HEK293T (cell line): Measurements from ENCODE around the gene C19orf25.

Source experiments
- CTCF ChIA-PET: fragments of 350-600 bp; formaldehyde crosslinking; extraction: SDS; loops from one replicate; lab custom pipeline; 2021; ENCODE audit warnings: antibody characterized with exemption, inconsistent platforms; lab: Yijun Ruan, JAX
- POLR2A ChIA-PET: fragments of 350-600 bp; formaldehyde crosslinking; extraction: SDS; loops from one replicate; lab custom pipeline; 2020; ENCODE audit warnings: antibody characterized with exemption, inconsistent platforms; lab: Yijun Ruan, JAX
- DNase-seq: peaks from one replicate; pipeline ENCODE4 v3.0.0; 2012; ENCODE audit warnings: mixed read lengths; ENCODE audit errors: extremely low spot score
- ARNT ChIP-seq: fragments of 450-650 bp; IDR thresholded peaks from 2 replicates; pipeline ENCODE4 v1.6.1; 2017; ENCODE audit warnings: mild to moderate bottlenecking
- BHLHE40 ChIP-seq: fragments of 450-650 bp; IDR thresholded peaks from 2 replicates; pipeline ENCODE4 v1.6.1; 2016; ENCODE audit warnings: mild to moderate bottlenecking, moderate library complexity, borderline replicate concordance
- CTBP1 ChIP-seq: fragments of 450-650 bp; IDR thresholded peaks from 2 replicates; pipeline ENCODE4 v1.6.1; 2016; ENCODE audit warnings: borderline replicate concordance
- ELF4 ChIP-seq: fragments of 450-650 bp; IDR thresholded peaks from 2 replicates; pipeline ENCODE4 v1.6.1; 2017; ENCODE audit warnings: antibody characterized with exemption
- FOXA1 ChIP-seq: fragments of 450-650 bp; IDR thresholded peaks from 2 replicates; pipeline ENCODE4 v1.6.1; 2016; ENCODE audit warnings: mild to moderate bottlenecking
- FOXK2 ChIP-seq: fragments of 450-650 bp; IDR thresholded peaks from 2 replicates; pipeline ENCODE4 v1.6.1; 2016; ENCODE audit warnings: mild to moderate bottlenecking
- FOXM1 ChIP-seq: fragments of 450-650 bp; IDR thresholded peaks from 2 replicates; pipeline ENCODE4 v1.6.1; 2017; ENCODE audit warnings: mild to moderate bottlenecking, borderline replicate concordance
- HDGF ChIP-seq: fragments of 450-650 bp; IDR thresholded peaks from 2 replicates; pipeline ENCODE4 v1.6.1; 2017; ENCODE audit warnings: antibody characterized with exemption, borderline replicate concordance
- L3MBTL2 ChIP-seq: fragments of 450-650 bp; conservative IDR thresholded peaks from 2 replicates; pipeline ENCODE4 v1.6.1; 2016; ENCODE audit warnings: mild to moderate bottlenecking
- LEF1 ChIP-seq: fragments of 450-650 bp; IDR thresholded peaks from 2 replicates; pipeline ENCODE4 v1.6.1; 2017; ENCODE audit warnings: mild to moderate bottlenecking, borderline replicate concordance
- NFRKB ChIP-seq: fragments of 450-650 bp; IDR thresholded peaks from 2 replicates; pipeline ENCODE4 v1.6.1; 2016; ENCODE audit warnings: mild to moderate bottlenecking, moderate library complexity
- SP1 ChIP-seq: fragments of 450-650 bp; IDR thresholded peaks from 2 replicates; pipeline ENCODE4 v1.6.1; 2017
- SUZ12 ChIP-seq: fragments of 450-650 bp; IDR thresholded peaks from 2 replicates; pipeline ENCODE4 v1.6.1; 2016; ENCODE audit warnings: mild to moderate bottlenecking
- TARDBP ChIP-seq: fragments of 450-650 bp; IDR thresholded peaks from 2 replicates; pipeline ENCODE4 v1.6.1; 2016
- ZNF384 ChIP-seq: fragments of 450-650 bp; IDR thresholded peaks from 2 replicates; pipeline ENCODE4 v1.6.1; 2016
- TF ChIP-seq, protein P1 (sequence below): fragments of 450-650 bp; IDR thresholded peaks from 2 replicates; pipeline ENCODE4 v1.6.1; 2016

The C19orf25 gene

DNA sequence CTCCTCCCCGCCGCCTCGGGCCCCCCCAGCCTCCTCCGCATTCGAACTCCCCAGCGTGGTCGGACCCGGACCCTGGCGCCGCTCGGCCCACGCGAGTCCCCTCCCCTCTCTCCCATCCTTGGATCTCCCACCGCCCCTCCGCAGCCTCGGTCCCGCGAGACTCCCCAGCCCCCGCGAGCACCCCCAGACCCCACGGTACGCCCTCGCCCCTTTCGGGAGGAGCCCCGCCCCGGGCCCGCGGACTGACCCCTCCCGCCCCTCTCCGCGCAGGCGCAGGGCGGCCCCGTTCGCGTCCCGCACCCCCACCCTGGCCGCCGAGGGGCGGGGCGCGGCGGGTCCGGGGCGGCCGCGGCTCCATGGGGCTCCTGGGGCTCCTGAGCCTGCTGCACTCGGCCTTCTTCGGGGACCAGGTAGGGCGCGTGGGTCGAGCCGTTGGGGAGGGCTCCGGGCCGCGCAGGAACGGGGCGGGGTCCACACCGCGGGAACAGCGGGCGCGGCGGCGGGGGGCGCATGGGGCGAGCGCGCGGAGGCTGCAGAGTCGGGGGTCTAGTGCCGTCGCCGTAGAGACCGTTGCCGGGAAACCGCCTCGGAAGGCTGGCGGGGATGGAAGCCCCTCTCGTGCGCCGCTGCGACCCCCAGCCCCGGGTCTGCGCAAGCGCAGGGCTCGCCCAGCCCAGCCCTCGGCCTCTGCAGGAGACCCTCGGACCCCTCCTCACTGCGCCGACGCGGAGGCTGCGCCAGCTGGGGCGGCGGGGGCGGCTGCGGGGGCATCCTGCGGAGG, 32.9 kb downstream of the C19orf25 start:
- peak; percentile 56 for DNase-seq
- POLR2A ChIA-PET: interaction anchor here (0.8 kb wide), 1 partner anchor 20 kb away, joined by 4 read pairs; no protein-coding TSS in a partner anchor

DNA sequence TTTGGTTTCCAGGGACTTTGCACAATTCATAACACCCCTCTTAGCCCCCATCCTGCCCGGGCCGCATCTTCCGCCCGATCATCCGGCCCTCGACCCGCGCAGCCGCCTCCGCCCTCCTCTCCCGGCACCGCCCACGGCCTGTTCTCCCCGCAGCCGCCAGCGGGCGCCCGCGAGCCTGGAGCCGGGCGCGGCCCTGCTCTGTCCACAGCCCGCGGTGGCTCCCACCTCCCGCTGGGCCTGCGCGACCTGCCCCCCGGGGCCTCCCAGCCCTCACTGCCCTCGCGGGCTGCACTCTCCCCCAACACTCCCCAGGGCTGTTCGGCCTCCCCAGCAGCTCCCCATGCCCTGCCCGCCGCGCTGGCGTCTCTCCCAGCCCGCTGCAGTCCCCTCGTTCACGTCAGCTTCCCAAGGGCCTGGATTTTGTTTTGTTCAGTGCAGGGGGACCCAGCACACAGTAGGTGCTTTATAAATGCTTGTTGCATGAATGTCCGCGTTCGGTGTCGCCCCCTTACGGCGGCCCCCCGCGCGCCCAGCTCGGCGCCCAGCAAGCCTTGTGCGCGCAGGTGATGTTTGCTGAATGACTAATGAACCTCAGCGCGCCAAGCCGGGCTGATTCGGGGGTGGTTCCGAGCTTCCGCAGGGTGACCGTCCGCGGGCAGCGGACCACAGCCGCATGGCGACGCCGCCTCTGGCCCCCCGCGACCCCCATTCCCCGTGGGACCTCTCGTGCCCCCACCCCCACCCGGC, 33.7 kb downstream of the C19orf25 start:
- peak; percentile 81 for DNase-seq
- CTCF ChIA-PET: interaction anchor here (1.9 kb wide), 1 partner anchor 8 kb away, joined by 9 read pairs; no protein-coding TSS in a partner anchor
- POLR2A ChIA-PET: interaction anchor here (0.8 to 2.2 kb wide), 3 partner anchors 7 to 176 kb away, joined by 3 to 6 read pairs (median 4); partner anchors contain the start of gene CIRBP
- TF ChIP-seq CTBP1 (no peak), ZNF384 (no peak), TARDBP (no peak), HDGF (no peak; the same call in 1 of the 2 replicates), ELF4 (no peak), BHLHE40 (no peak), NFRKB (no peak), SUZ12 (no peak), FOXA1 (no peak), ARNT (no peak), LEF1 (no peak), FOXK2 (no peak), L3MBTL2 (no peak), SP1 (no peak), FOXM1 (no peak)
- TF ChIP-seq, protein P1, sequence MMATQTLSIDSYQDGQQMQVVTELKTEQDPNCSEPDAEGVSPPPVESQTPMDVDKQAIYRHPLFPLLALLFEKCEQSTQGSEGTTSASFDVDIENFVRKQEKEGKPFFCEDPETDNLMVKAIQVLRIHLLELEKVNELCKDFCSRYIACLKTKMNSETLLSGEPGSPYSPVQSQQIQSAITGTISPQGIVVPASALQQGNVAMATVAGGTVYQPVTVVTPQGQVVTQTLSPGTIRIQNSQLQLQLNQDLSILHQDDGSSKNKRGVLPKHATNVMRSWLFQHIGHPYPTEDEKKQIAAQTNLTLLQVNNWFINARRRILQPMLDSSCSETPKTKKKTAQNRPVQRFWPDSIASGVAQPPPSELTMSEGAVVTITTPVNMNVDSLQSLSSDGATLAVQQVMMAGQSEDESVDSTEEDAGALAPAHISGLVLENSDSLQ: no peak

More for the DNA sequence above, 32.9 kb downstream of the C19orf25 start:
- CTCF ChIA-PET: interaction anchor here (1.9 kb wide), 1 partner anchor 8 kb away, joined by 9 read pairs; no protein-coding TSS in a partner anchor
- TF ChIP-seq FOXM1: no peak
- TF ChIP-seq CTBP1: no peak
- TF ChIP-seq ELF4: no peak
- no peak for TF ChIP-seq ARNT
- TF ChIP-seq TARDBP: no peak
- no peak for TF ChIP-seq FOXA1
- TF ChIP-seq ZNF384: no peak
- no peak for TF ChIP-seq BHLHE40
- no peak for TF ChIP-seq SP1
- TF ChIP-seq LEF1: no peak
- TF ChIP-seq HDGF: no peak
- TF ChIP-seq L3MBTL2: no peak
- no peak for TF ChIP-seq NFRKB
- TF ChIP-seq SUZ12: no peak
- TF ChIP-seq FOXK2: no peak
- TF ChIP-seq, protein P1: no peak

DNA sequence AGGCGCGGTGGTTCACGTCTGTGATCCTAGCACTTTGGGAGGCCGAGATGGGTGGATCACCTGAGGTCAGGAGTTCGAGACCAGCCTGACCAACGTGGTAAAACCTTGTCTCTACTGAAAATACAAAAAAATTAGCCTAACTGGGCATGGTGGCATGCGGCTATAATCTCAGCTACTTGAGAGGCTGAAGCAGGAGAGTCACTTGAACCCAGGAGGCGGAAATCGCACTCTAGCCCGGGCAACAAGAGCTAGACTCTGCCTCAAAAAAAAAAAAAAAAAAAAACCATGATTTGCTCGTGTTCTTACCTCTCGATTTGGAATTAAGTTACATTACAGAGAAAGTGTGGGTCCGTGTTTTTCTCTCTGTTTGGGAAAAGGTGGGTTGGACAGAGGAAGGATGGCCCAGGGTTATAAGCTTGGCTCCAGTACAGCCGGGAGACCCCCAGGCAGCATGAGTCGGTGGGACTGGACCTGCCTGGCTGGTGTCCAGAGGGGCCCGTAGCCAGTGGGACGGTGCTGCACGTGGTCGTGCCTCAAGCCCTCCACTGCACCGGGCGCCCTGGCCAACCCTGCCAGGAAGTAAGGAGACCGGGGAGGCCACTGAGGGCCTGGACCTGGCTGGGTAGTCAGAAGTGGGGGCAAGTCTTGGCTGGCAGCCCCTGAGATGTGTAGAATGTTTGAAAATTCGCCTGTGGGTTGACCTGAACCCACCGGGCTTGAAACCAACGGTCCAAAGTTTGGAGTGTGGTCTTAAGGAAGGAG, 37.2 kb downstream of the C19orf25 start:
- peak; percentile 49; the same call in 1 of the 2 replicates for TF ChIP-seq ZNF384
- TF ChIP-seq TARDBP: no peak
- TF ChIP-seq SUZ12: no peak
- TF ChIP-seq FOXM1: no peak
- TF ChIP-seq SP1: no peak
- DNase-seq: no peak
- ChIA-PET POLR2A (interaction anchor here (1.3 to 2.8 kb wide), 2 partner anchors 10 to 172 kb away, joined by 4 to 16 read pairs; partner anchors contain the start of gene CIRBP), CTCF (no interaction called here)

DNA sequence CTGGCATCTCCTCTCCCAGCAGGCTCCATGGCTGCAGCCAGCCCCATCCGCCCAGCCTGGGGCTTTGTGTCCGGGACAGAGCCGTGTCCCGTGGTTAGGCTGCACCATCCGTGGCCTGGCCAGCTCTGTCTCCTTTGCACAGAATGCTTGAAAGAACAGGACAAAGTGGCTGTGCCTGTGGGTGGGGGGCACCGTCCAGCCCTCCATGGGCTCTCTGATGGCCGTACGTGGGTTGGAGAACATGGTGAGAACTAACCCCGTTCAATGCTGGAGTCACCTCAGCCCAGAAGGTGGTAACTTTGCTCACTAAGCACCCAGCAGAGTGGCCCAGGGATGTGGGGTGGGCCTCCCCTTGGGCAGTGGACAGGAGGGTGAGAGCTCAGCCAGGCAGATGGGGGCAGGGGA, 38.0 kb downstream of the C19orf25 start:
- CTCF ChIA-PET: no interaction called here
- no peak for DNase-seq
- TF ChIP-seq ELF4: no peak
- TF ChIP-seq HDGF: no peak
- no peak for TF ChIP-seq ARNT
- no peak for TF ChIP-seq BHLHE40
- no peak for TF ChIP-seq SUZ12
- TF ChIP-seq SP1: no peak
- TF ChIP-seq, protein P1: no peak
- TF ChIP-seq TARDBP: no peak
- no peak for TF ChIP-seq CTBP1
- no peak for TF ChIP-seq FOXK2
- TF ChIP-seq FOXA1: no peak
- no peak for TF ChIP-seq L3MBTL2
- TF ChIP-seq ZNF384: no peak
- no peak for TF ChIP-seq LEF1
- no peak for TF ChIP-seq NFRKB
- TF ChIP-seq FOXM1: no peak
- POLR2A ChIA-PET: interaction anchor here (1.2 kb wide), 1 partner anchor 172 kb away, joined by 3 read pairs; the partner anchor contains the start of gene CIRBP
